ENCODE data around the gene SPDYE3. TPM values are rescaled to one million over a fixed set of nuclear protein-coding genes. Genes with fewer than 3 reads are reported as not detected.
"Not testable (repeated sequence)": the region's sequence is repeated elsewhere in the genome, so short reads cannot be mapped to it uniquely, and the experiment has no call there.

SPDYE3 gene
- total RNA-seq, 1 experiment from 2014 or later = not detected

GRCh38 chr7:100270941-100271593 is 36.4 kb upstream of the SPDYE3 start:
- CTCF ChIA-PET; H3K27me3 ChIP-seq (replicated peaks; ENCODE audit: insufficient read depth, low read depth, low read length, poor library complexity); H3K27ac ChIP-seq (ENCODE audit: low read depth, low read length, poor library complexity, severe bottlenecking); H3K4me1 ChIP-seq (ENCODE audit: insufficient read depth, low read length, poor library complexity, severe bottlenecking); H3K9me3 ChIP-seq (ENCODE audit: low read depth, low read length, poor library complexity, severe bottlenecking); POLR2A ChIA-PET (ENCODE audit: low non-redundant PET); intact Hi-C loops (cut with micrococcal nuclease; ENCODE audit: unreplicated experiment); BruUV-seq (replicated peaks); H3K36me3 ChIP-seq (ENCODE audit: insufficient read depth, low read length, poor library complexity, severe bottlenecking): not testable (repeated sequence)
- DNase-seq (ENCODE audit: low spot score) = peak; percentile 21
- H3K4me3 ChIP-seq (ENCODE audit: low read depth, low read length, poor library complexity, severe bottlenecking) = peak overlapping the region; percentile 58

GRCh38 chr7:100271716-100272537 is 35.6 kb upstream of the SPDYE3 start:
- no peaks in the 10 kb centered on the region for H3K4me1 ChIP-seq (ENCODE audit: insufficient read depth, low read length, poor library complexity, severe bottlenecking)
- no TSS peak for BruUV-seq (replicated peaks)
- H3K27me3 ChIP-seq (replicated peaks; ENCODE audit: insufficient read depth, low read depth, low read length, poor library complexity) = no peaks in the 10 kb centered on the region
- ChIA-PET POLR2A (ENCODE audit: low non-redundant PET) (interaction anchor here (0.6 kb wide), 2 partner anchors 37 to 331 kb away, joined by 8 to 23 read pairs; no protein-coding TSS in a partner anchor), CTCF (no interaction called here)
- peak; percentile 97 for DNase-seq (ENCODE audit: low spot score)
- no peak overlapping the region for H3K27ac ChIP-seq (ENCODE audit: low read depth, low read length, poor library complexity, severe bottlenecking)
- intact Hi-C loops (cut with micrococcal nuclease; ENCODE audit: unreplicated experiment) = no loop called here
- no peaks in the 10 kb centered on the region for H3K9me3 ChIP-seq (ENCODE audit: low read depth, low read length, poor library complexity, severe bottlenecking)
- no peaks in the 10 kb centered on the region for H3K36me3 ChIP-seq (ENCODE audit: insufficient read depth, low read length, poor library complexity, severe bottlenecking)
- TF ChIP-seq EZH2 (IDR thresholded peaks at IDR 0.05; ENCODE audit: borderline replicate concordance, low read depth, low read length, poor library complexity, severe bottlenecking) (no peak), CTCF (conservative IDR thresholded peaks at IDR 0.05; ENCODE audit: low read depth, low read length) (peak; percentile 35; the same call in 1 of the 2 replicates)
- H3K4me3 ChIP-seq (ENCODE audit: low read depth, low read length, poor library complexity, severe bottlenecking) = peak overlapping the region; percentile 58

- H3K27ac ChIP-seq (ENCODE audit: low read depth, low read length, poor library complexity, severe bottlenecking); BruUV-seq (replicated peaks); H3K4me1 ChIP-seq (ENCODE audit: insufficient read depth, low read length, poor library complexity, severe bottlenecking): not testable (repeated sequence)
Observed at GRCh38 chr7:100272538-100272902, 35.0 kb upstream of the SPDYE3 start.

More at GRCh38 chr7:100272538-100272902, 35.0 kb upstream of the SPDYE3 start:
- CTCF ChIA-PET; H3K27me3 ChIP-seq (replicated peaks; ENCODE audit: insufficient read depth, low read depth, low read length, poor library complexity); H3K9me3 ChIP-seq (ENCODE audit: low read depth, low read length, poor library complexity, severe bottlenecking); DNase-seq (ENCODE audit: low spot score); intact Hi-C loops (cut with micrococcal nuclease; ENCODE audit: unreplicated experiment); H3K36me3 ChIP-seq (ENCODE audit: insufficient read depth, low read length, poor library complexity, severe bottlenecking): not testable (repeated sequence)
- 0 out of 2 replicates have a peak, but pooled peaks have one; percentile 3 for TF ChIP-seq CTCF (conservative IDR thresholded peaks at IDR 0.05; ENCODE audit: low read depth, low read length)
- H3K4me3 ChIP-seq (ENCODE audit: low read depth, low read length, poor library complexity, severe bottlenecking) = peak overlapping the region; percentile 58
- POLR2A ChIA-PET (ENCODE audit: low non-redundant PET) = interaction anchor here (0.6 kb wide), 1 partner anchor 330 kb away, joined by 23 read pairs; no protein-coding TSS in a partner anchor

Data from A673 (cell line).